OCI-LY1 (cell line): ENCODE measurements around the gene DOCK1.

ENCODE experiments used
- EZH2 ChIP-seq: fragments of 200-600 bp; sonication (generic), shearing (Covaris generic); IDR thresholded peaks from 2 replicates; pipeline ENCODE4 v1.8.0; 2017; ENCODE audit warnings: borderline replicate concordance, mixed run types, mild to moderate bottlenecking, antibody characterized with exemption, low read length, moderate library complexity, mixed read lengths
- TF ChIP-seq, protein P1 (sequence below): fragments of 200-600 bp; sonication (generic), shearing (Covaris generic); IDR thresholded peaks from 2 replicates; pipeline ENCODE4 v1.5.1; 2017; ENCODE audit warnings: mild to moderate bottlenecking, antibody characterized with exemption, low read length, moderate library complexity, mixed read lengths

DNA sequence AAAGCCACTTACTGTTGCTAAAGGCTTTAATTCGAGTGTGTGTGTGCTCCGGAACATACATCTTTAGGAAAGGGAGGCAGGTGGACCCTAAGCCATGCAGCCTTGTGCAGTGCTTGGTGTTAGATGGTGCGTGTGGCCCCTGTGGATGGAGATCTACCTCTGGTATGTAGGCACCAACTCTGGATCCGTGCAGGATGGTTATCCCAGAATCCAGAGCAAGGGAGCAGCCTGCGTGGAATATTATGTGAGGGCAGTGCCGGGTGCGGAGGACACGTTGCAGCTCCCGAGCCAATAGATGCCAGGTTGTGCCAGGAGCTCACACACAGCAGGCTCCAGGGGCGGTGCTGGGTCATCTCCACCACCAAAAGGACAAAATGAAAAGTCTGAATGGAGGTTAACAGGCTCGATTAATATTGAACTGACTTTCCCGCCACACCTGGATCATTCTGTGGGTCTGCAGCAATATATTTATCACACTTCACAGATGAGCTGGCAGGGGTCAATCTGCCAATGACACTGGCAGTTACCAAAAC, 500.9 kb downstream of the DOCK1 start:
- TF ChIP-seq, protein P1, sequence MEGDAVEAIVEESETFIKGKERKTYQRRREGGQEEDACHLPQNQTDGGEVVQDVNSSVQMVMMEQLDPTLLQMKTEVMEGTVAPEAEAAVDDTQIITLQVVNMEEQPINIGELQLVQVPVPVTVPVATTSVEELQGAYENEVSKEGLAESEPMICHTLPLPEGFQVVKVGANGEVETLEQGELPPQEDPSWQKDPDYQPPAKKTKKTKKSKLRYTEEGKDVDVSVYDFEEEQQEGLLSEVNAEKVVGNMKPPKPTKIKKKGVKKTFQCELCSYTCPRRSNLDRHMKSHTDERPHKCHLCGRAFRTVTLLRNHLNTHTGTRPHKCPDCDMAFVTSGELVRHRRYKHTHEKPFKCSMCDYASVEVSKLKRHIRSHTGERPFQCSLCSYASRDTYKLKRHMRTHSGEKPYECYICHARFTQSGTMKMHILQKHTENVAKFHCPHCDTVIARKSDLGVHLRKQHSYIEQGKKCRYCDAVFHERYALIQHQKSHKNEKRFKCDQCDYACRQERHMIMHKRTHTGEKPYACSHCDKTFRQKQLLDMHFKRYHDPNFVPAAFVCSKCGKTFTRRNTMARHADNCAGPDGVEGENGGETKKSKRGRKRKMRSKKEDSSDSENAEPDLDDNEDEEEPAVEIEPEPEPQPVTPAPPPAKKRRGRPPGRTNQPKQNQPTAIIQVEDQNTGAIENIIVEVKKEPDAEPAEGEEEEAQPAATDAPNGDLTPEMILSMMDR = no peak
- TF ChIP-seq EZH2 = no peak
